Measurements from ENCODE around the gene MBLAC1.

The MBLAC1 gene

GRCh38 chr7:100169147-100169850, 42.5 kb downstream of the MBLAC1 start:
- in situ Hi-C loops (cut with MboI; ENCODE audit: low sequenced_read_pairs) = no loop called here

GRCh38 chr7:100170101-100170897, 43.5 kb downstream of the MBLAC1 start:
- in situ Hi-C loops (cut with MboI; ENCODE audit: low sequenced_read_pairs) = no loop called here

GRCh38 chr7:100171087-100171681, 44.4 kb downstream of the MBLAC1 start:
- in situ Hi-C loops (cut with MboI; ENCODE audit: low sequenced_read_pairs) = no loop called here

GRCh38 chr7:100171840-100172239, 45.1 kb downstream of the MBLAC1 start:
- in situ Hi-C loops (cut with MboI; ENCODE audit: low sequenced_read_pairs) = no loop called here

GRCh38 chr7:100173806-100174495, 47.2 kb downstream of the MBLAC1 start:
- in situ Hi-C loops (cut with MboI; ENCODE audit: low sequenced_read_pairs) = no loop called here

- in situ Hi-C loops (cut with MboI; ENCODE audit: low sequenced_read_pairs) = no loop called here
Observed at GRCh38 chr7:100174582-100174981, 47.8 kb downstream of the MBLAC1 start.

GRCh38 chr7:100175296-100175935, 48.6 kb downstream of the MBLAC1 start:
- in situ Hi-C loops (cut with MboI; ENCODE audit: low sequenced_read_pairs) = no loop called here

- in situ Hi-C loops (cut with MboI; ENCODE audit: low sequenced_read_pairs) = no loop called here
Observed at GRCh38 chr7:100176096-100177044, 49.6 kb downstream of the MBLAC1 start.

GRCh38 chr7:100177045-100178001, 50.6 kb downstream of the MBLAC1 start, which contains the start of the genes GPC2 and STAG3:
GPC2 (minus strand) TSS chr7:100177381; CDS start chr7:100177199, 182 bp downstream.
STAG3 (plus strand) TSS chr7:100177918; CDS start chr7:100180557, 2,639 bp downstream.
- in situ Hi-C loops (cut with MboI; ENCODE audit: low sequenced_read_pairs) = no loop called here

All from hTERT RPE-1 (cell line).